H9 (cell line): Measurements from ENCODE around the gene ASCC3. TPM values are rescaled to one million over a fixed set of nuclear protein-coding genes. Genes with fewer than 3 reads are reported as not detected.

Experiments
- DNase-seq: peaks from one replicate; pipeline ENCODE4 v3.0.0-alpha.2; 2017
- H2AFZ ChIP-seq: one replicate; pipeline ENCODE4 v1.6.1; 2013; ENCODE audit warnings: mild to moderate bottlenecking, low read length, control low read depth, moderate library complexity
- H2AK5ac ChIP-seq: 2 replicates; pipeline ENCODE4 v1.6.1; 2013; ENCODE audit warnings: low read length, control low read depth, mixed read lengths; ENCODE audit not compliant: insufficient read length
- H2BK120ac ChIP-seq: one replicate; pipeline ENCODE4 v1.6.1; 2013; ENCODE audit warnings: low read depth, mild to moderate bottlenecking, low read length, control low read depth, inconsistent platforms; ENCODE audit not compliant: poor library complexity, severe bottlenecking
- H2BK12ac ChIP-seq: 2 replicates; pipeline ENCODE4 v1.6.1; 2013; ENCODE audit warnings: low read length, control low read depth, mixed read lengths, low read depth; ENCODE audit not compliant: insufficient read length
- H2BK15ac ChIP-seq: 2 replicates; pipeline ENCODE4 v1.6.1; 2013; ENCODE audit warnings: low read depth, low read length, control low read depth
- H2BK20ac ChIP-seq: one replicate; pipeline ENCODE4 v1.6.1; 2013; ENCODE audit warnings: low read depth, mild to moderate bottlenecking, low read length, control low read depth, inconsistent platforms; ENCODE audit not compliant: poor library complexity, severe bottlenecking
- H2BK5ac ChIP-seq: 2 replicates; pipeline ENCODE4 v1.6.1; 2013; ENCODE audit warnings: low read length, control low read depth, mixed read lengths; ENCODE audit not compliant: insufficient read length
- H3K14ac ChIP-seq: 2 replicates; pipeline ENCODE4 v1.6.1; 2013; ENCODE audit warnings: low read length, control low read depth; ENCODE audit not compliant: insufficient read depth
- H3K18ac ChIP-seq: 2 replicates; pipeline ENCODE4 v1.6.1; 2013; ENCODE audit warnings: low read depth, mild to moderate bottlenecking, mixed read lengths, low read length, control low read depth; ENCODE audit not compliant: insufficient read length
- H3K23ac ChIP-seq: 2 replicates; pipeline ENCODE4 v1.6.1; 2013; ENCODE audit warnings: low read length, control low read depth, mixed read lengths, low read depth; ENCODE audit not compliant: insufficient read length
- H3K23me2 ChIP-seq: 2 replicates; pipeline ENCODE4 v1.6.1; 2013; ENCODE audit warnings: low read depth, mild to moderate bottlenecking, mixed read lengths, low read length, control low read depth; ENCODE audit not compliant: insufficient read length, poor library complexity, severe bottlenecking
- H3K27ac ChIP-seq: 2 replicates; pipeline ENCODE4 v1.5.1; 2013; ENCODE audit warnings: low read length, control low read depth, mixed read lengths, low read depth; ENCODE audit not compliant: insufficient read length
- H3K27me3 ChIP-seq: 2 replicates; pipeline ENCODE4 v1.6.1; 2013; ENCODE audit warnings: low read length, control low read depth, inconsistent platforms; ENCODE audit not compliant: insufficient read depth
- H3K4ac ChIP-seq: 2 replicates; pipeline ENCODE4 v1.6.1; 2013; ENCODE audit warnings: low read depth, mild to moderate bottlenecking, control low read depth, inconsistent platforms, low read length, moderate library complexity
- H3K4me1 ChIP-seq: 2 replicates; pipeline ENCODE4 v1.6.1; 2013; ENCODE audit warnings: low read length, control low read depth, inconsistent platforms; ENCODE audit not compliant: insufficient read depth
- H3K4me2 ChIP-seq: 2 replicates; pipeline ENCODE4 v1.6.1; 2013; ENCODE audit warnings: low read length, control low read depth, mixed read lengths; ENCODE audit not compliant: insufficient read length, insufficient read depth
- H3K56ac ChIP-seq: 2 replicates; pipeline ENCODE4 v1.6.1; 2013; ENCODE audit warnings: low read depth, mild to moderate bottlenecking, mixed read lengths, low read length, control low read depth; ENCODE audit not compliant: insufficient read length
- H3K79me1 ChIP-seq: 2 replicates; pipeline ENCODE4 v1.6.1; 2013; ENCODE audit warnings: low read depth, mild to moderate bottlenecking, moderate library complexity, low read length, control low read depth, inconsistent platforms; ENCODE audit not compliant: insufficient read depth, poor library complexity, severe bottlenecking
- H3K79me2 ChIP-seq: 2 replicates; pipeline ENCODE4 v1.6.1; 2013; ENCODE audit warnings: low read length, control low read depth, inconsistent platforms; ENCODE audit not compliant: insufficient read depth
- H3K9ac ChIP-seq: 2 replicates; pipeline ENCODE4 v1.6.1; 2013; ENCODE audit warnings: low read length, control low read depth, mixed read lengths; ENCODE audit not compliant: insufficient read length; ENCODE audit errors: extremely low read depth
- H3K9me3 ChIP-seq: one replicate; pipeline ENCODE4 v1.6.1; 2013; ENCODE audit warnings: low read depth, low read length, inconsistent platforms; ENCODE audit not compliant: control insufficient read depth
- H3T11ph ChIP-seq: one replicate; pipeline ENCODE4 v1.6.1; 2013; ENCODE audit warnings: mild to moderate bottlenecking, low read length, control low read depth, inconsistent platforms
- H4K20me1 ChIP-seq: one replicate; pipeline ENCODE4 v1.6.1; 2013; ENCODE audit not compliant: control insufficient read depth, insufficient read length, insufficient read depth
- H4K5ac ChIP-seq: 2 replicates; pipeline ENCODE4 v1.6.1; 2013; ENCODE audit warnings: low read depth, mild to moderate bottlenecking, mixed read lengths, low read length, control low read depth; ENCODE audit not compliant: insufficient read length
- H4K8ac ChIP-seq: replicated peaks from 2 replicates; pipeline ENCODE4 v1.6.1; 2013; ENCODE audit warnings: low read length, control low read depth, mixed read lengths, low read depth; ENCODE audit not compliant: insufficient read length
- H4K91ac ChIP-seq: 2 replicates; pipeline ENCODE4 v1.6.1; 2013; ENCODE audit warnings: low read depth, mild to moderate bottlenecking, moderate library complexity, mixed read lengths, low read length, control low read depth; ENCODE audit not compliant: insufficient read length
- H3K27ac Mint-ChIP-seq, 3 experiments: 2 replicates in 2 of 3; 3 replicates in 1 of 3; pipeline ENCODE4 v1.8.0; 2020 to 2021; ENCODE audit warnings: mixed read lengths in 3 of 3, mild to moderate bottlenecking in 1 of 3, moderate library complexity in 1 of 3
- H3K27me3 Mint-ChIP-seq: 2 replicates; pipeline ENCODE4 v1.8.0; 2021; ENCODE audit warnings: low read depth, mild to moderate bottlenecking, moderate library complexity, mixed read lengths
- H3K36me3 Mint-ChIP-seq, 3 experiments: 2 replicates in 2 of 3; 3 replicates in 1 of 3; pipeline ENCODE4 v1.8.0; 2020 to 2021; ENCODE audit warnings: low read depth in 3 of 3, mixed read lengths in 3 of 3; ENCODE audit not compliant: insufficient read depth in 1 of 3
- H3K4me1 Mint-ChIP-seq, 2 experiments: 2 replicates each; pipeline ENCODE4 v1.8.0; 2020; ENCODE audit warnings: mixed read lengths in 2 of 2
- H3K4me3 Mint-ChIP-seq, 2 experiments: 2 replicates in 1 of 2; 3 replicates in 1 of 2; pipeline ENCODE4 v1.8.0; 2020 to 2021; ENCODE audit warnings: mild to moderate bottlenecking in 2 of 2, mixed read lengths in 2 of 2, moderate library complexity in 1 of 2
- H3K9me3 Mint-ChIP-seq, 2 experiments: 2 replicates in 1 of 2; 3 replicates in 1 of 2; pipeline ENCODE4 v1.8.0; 2020; ENCODE audit warnings: mild to moderate bottlenecking in 2 of 2, mixed read lengths in 2 of 2, moderate library complexity in 1 of 2
- WGBS: extraction: QIAGEN DNeasy Blood & Tissue Kit; methylation state at CpG from one replicate; pipeline ENCODE4 v1.1.7; 2013; ENCODE audit warnings: missing lambda C conversion rate, low lambda C conversion rate, mixed read lengths; ENCODE audit not compliant: insufficient read length; ENCODE audit errors: extremely low coverage; 5-methylcytosine and 5-hydroxymethylcytosine counted together
- total RNA-seq: library from RNA; stranded (reverse); gene quantifications from 2 replicates; pipeline ENCODE4 v1.2.1, GENCODE V29; 2021
- TF ChIP-seq, protein P1 (sequence below): fragments of 200-600 bp; sonication (generic); conservative IDR thresholded peaks from 3 replicates; pipeline ENCODE4 v1.8.0; 2021; ENCODE audit warnings: antibody characterized with exemption, mild to moderate bottlenecking

The ASCC3 gene
- total RNA-seq, 1 experiment from 2014 or later, result 63.8 TPM

- Histone ChIP-seq H4K20me1 (no peaks in the 10 kb centered on the region), H2BK120ac (no peak overlapping the region), H4K8ac (no peak overlapping the region), H3K27ac (no peak overlapping the region), H3K79me1 (no peaks in the 10 kb centered on the region), H2BK20ac (no peak overlapping the region), H3K9ac (no peak overlapping the region), H3K4ac (no peak overlapping the region), H3K9me3 (no peaks in the 10 kb centered on the region), H4K5ac (no peak overlapping the region), H3K14ac (no peak overlapping the region), H3K79me2 (no peaks in the 10 kb centered on the region), H3K27me3 (no peaks in the 10 kb centered on the region), H3K4me1 (no peaks in the 10 kb centered on the region), H3K18ac (no peak overlapping the region), H4K91ac (no peak overlapping the region), H2BK12ac (no peak overlapping the region), H3T11ph (no peak overlapping the region), H3K23ac (no peak overlapping the region), H3K56ac (no peak overlapping the region), H2BK15ac (no peak overlapping the region), H2AFZ (no peak overlapping the region), H2BK5ac (no peak overlapping the region), H2AK5ac (no peak overlapping the region), H3K23me2 (no peaks in the 10 kb centered on the region), H3K4me2 (no peak overlapping the region)
- Mint-ChIP-seq H3K4me1 (no peaks in the 10 kb centered on the region), H3K27me3 (no peaks in the 10 kb centered on the region), H3K9me3 (no peaks in the 10 kb centered on the region), H3K36me3 (peaks cover 8 to 61% (median 47%) of the 10 kb centered on the region in 3 experiments; a peak in 6 of 7 replicates), H3K4me3 (no peak overlapping the region), H3K27ac (no peak overlapping the region)
- no peak for DNase-seq
- TF ChIP-seq, protein P1, sequence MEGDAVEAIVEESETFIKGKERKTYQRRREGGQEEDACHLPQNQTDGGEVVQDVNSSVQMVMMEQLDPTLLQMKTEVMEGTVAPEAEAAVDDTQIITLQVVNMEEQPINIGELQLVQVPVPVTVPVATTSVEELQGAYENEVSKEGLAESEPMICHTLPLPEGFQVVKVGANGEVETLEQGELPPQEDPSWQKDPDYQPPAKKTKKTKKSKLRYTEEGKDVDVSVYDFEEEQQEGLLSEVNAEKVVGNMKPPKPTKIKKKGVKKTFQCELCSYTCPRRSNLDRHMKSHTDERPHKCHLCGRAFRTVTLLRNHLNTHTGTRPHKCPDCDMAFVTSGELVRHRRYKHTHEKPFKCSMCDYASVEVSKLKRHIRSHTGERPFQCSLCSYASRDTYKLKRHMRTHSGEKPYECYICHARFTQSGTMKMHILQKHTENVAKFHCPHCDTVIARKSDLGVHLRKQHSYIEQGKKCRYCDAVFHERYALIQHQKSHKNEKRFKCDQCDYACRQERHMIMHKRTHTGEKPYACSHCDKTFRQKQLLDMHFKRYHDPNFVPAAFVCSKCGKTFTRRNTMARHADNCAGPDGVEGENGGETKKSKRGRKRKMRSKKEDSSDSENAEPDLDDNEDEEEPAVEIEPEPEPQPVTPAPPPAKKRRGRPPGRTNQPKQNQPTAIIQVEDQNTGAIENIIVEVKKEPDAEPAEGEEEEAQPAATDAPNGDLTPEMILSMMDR, result no peak
- WGBS, result no CpG with 5 or more reads among the region's 2 CpGs
These were observed 19.1 kb downstream of the ASCC3 start for GRCh38 chr6:100862063-100862462.
